HG03460 (cell line): Measurements from ENCODE around the gene EVI5L.
"Not testable (repeated sequence)": the region's sequence is repeated elsewhere in the genome, so short reads cannot be mapped to it uniquely, and the experiment has no call there.

ENCODE experiments used
- ATAC-seq: cut with Tn5 transposase; IDR thresholded peaks from one replicate; pipeline ENCODE4 v1.9.1; 2021; ENCODE audit not compliant: unreplicated experiment

Gene EVI5L

GRCh38 chr19:7845390-7846154 lies 15.6 kb downstream of the EVI5L start:
- ATAC-seq, result no peak

- ATAC-seq, result no peak
Measured at GRCh38 chr19:7846155-7846646, 16.2 kb downstream of the EVI5L start.

GRCh38 chr19:7847664-7848063 lies 17.6 kb downstream of the EVI5L start:
- no peak for ATAC-seq

GRCh38 chr19:7848779-7849457 lies 18.9 kb downstream of the EVI5L start:
- ATAC-seq, result no peak

GRCh38 chr19:7849631-7849999 lies 19.6 kb downstream of the EVI5L start:
- ATAC-seq, result no peak

GRCh38 chr19:7850000-7850813 lies 20.2 kb downstream of the EVI5L start:
- ATAC-seq, result no peak

GRCh38 chr19:7850945-7851622 lies 21.1 kb downstream of the EVI5L start:
- no peak for ATAC-seq

- no peak for ATAC-seq
Measured at GRCh38 chr19:7851623-7852500, 21.8 kb downstream of the EVI5L start.

- no peak for ATAC-seq
Measured at GRCh38 chr19:7852851-7853769, 23.1 kb downstream of the EVI5L start.

- no peak for ATAC-seq
Measured at GRCh38 chr19:7853770-7854128, 23.7 kb downstream of the EVI5L start.

- ATAC-seq, result no peak
Measured at GRCh38 chr19:7855426-7856108, 25.5 kb downstream of the EVI5L start.

GRCh38 chr19:7856109-7856591 lies 26.1 kb downstream of the EVI5L start:
- ATAC-seq, result no peak

GRCh38 chr19:7856679-7857663 lies 27.0 kb downstream of the EVI5L start:
- ATAC-seq, result no peak

GRCh38 chr19:7857727-7858108 lies 27.7 kb downstream of the EVI5L start:
- ATAC-seq, result no peak

GRCh38 chr19:7858109-7858770 lies 28.2 kb downstream of the EVI5L start:
- ATAC-seq, result no peak

- ATAC-seq, result not testable (repeated sequence)
Measured at GRCh38 chr19:7859087-7859486, 29.1 kb downstream of the EVI5L start.
